ENCODE results near the gene SERPINI1.

Gene SERPINI1

GRCh38 chr3:167851171-167851570, 115.7 kb downstream of the SERPINI1 start:
- no peak for DNase-seq (ENCODE audit: low spot score)

GRCh38 chr3:167851749-167852148, 116.2 kb downstream of the SERPINI1 start:
- DNase-seq (ENCODE audit: low spot score) = no peak

- no peak for DNase-seq (ENCODE audit: low spot score)
These were observed 116.7 kb downstream of the SERPINI1 start for GRCh38 chr3:167852216-167852615.

GRCh38 chr3:167854063-167854462, 118.5 kb downstream of the SERPINI1 start:
- no peak for DNase-seq (ENCODE audit: low spot score)

GRCh38 chr3:167854846-167855245, 119.3 kb downstream of the SERPINI1 start:
- no peak for DNase-seq (ENCODE audit: low spot score)

GRCh38 chr3:167855306-167855705, 119.8 kb downstream of the SERPINI1 start:
- no peak for DNase-seq (ENCODE audit: low spot score)

GRCh38 chr3:167858865-167859264, 123.3 kb downstream of the SERPINI1 start:
- DNase-seq (ENCODE audit: low spot score) = no peak

- no peak for DNase-seq (ENCODE audit: low spot score)
These were observed 124.1 kb downstream of the SERPINI1 start for GRCh38 chr3:167859610-167860009.

GRCh38 chr3:167861649-167862048, 126.1 kb downstream of the SERPINI1 start:
- DNase-seq (ENCODE audit: low spot score) = no peak

- DNase-seq (ENCODE audit: low spot score) = no peak
These were observed 126.7 kb downstream of the SERPINI1 start for GRCh38 chr3:167862104-167862730.

GRCh38 chr3:167863811-167864551, 128.5 kb downstream of the SERPINI1 start:
- DNase-seq (ENCODE audit: low spot score) = no peak

GRCh38 chr3:167864552-167864874, 129.0 kb downstream of the SERPINI1 start:
- DNase-seq (ENCODE audit: low spot score) = no peak

- no peak for DNase-seq (ENCODE audit: low spot score)
These were observed 130.8 kb downstream of the SERPINI1 start for GRCh38 chr3:167866331-167866730.

- DNase-seq (ENCODE audit: low spot score) = no peak
These were observed 132.5 kb downstream of the SERPINI1 start for GRCh38 chr3:167867981-167868380.

GRCh38 chr3:167870181-167870580, 134.7 kb downstream of the SERPINI1 start:
- no peak for DNase-seq (ENCODE audit: low spot score)

GRCh38 chr3:167870759-167871158, 135.2 kb downstream of the SERPINI1 start:
- DNase-seq (ENCODE audit: low spot score) = no peak

- no peak for DNase-seq (ENCODE audit: low spot score)
These were observed 136.5 kb downstream of the SERPINI1 start for GRCh38 chr3:167872032-167872431.

GRCh38 chr3:167872941-167873340, 137.4 kb downstream of the SERPINI1 start:
- no peak for DNase-seq (ENCODE audit: low spot score)

GRCh38 chr3:167874671-167875372, 139.3 kb downstream of the SERPINI1 start:
- no peak for DNase-seq (ENCODE audit: low spot score)

Data from activated CD4-positive, alpha-beta T cell treated with anti-CD3 and anti-CD28 coated beads, Interleukin-2, Interleukin-4, amounts not matched to agents 100 ng/mL and 50 ng/mL, durations not matched to agents 16 hours and 8 hours (primary cell).